ENCODE measurements around the gene FGD4. TPM values are rescaled to one million over a fixed set of nuclear protein-coding genes. Genes with fewer than 3 reads are reported as not detected.

FGD4 gene
- total and polyA plus RNA-seq, 9 of the 15 experiments (the other 6 are each of a cell fraction or from before 2014, with no cell fraction given): 0.05 to 0.51 (median 0.27) TPM

DNA sequence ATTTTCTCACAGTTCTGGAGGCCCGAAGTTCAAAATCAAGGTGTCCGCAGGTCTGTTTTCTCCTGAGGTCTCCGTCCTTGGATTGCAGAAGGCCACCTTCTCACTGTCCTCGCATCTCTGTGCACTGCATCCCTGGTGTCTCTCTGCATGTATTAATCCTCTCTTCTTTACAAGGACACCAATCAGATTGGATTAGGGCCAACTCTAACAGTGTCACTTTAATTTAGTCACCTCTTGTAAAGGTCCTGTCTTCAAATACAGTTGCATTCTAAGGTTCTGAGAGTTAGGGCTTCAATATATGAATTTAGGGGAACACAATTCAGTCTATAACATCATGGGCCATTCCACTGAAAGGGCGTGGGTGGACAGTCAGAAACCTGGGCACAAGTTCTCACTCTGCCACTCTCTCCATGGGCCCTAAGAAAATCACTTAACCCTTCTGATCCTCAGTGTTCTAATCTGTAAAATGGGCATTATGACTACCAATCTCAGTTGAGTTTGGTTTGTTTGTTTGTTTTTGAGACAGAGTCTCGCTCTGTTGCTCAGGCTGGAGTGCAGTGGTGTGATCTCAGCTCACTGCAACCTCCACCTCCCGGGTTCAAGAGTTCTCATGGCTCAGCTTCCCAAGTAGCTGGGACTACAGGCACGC is 41.6 kb upstream of the FGD4 start:
- 19% methylated on average over 8 of the region's 8 CpGs for whole genome bisulfite sequencing (ENCODE audit: insufficient coverage, low coverage, missing lambda C conversion rate)
- no peak for FAIRE-seq
- H3K27ac ChIP-seq (ENCODE audit: extremely low read depth, low read depth, low read length): no peak overlapping the region
- no peak for DNase-seq (ENCODE audit: extremely low read depth in 1 of 4, low spot score in 3 of 4)
- in situ Hi-C loops (cut with MboI) (no loop called here), intact Hi-C loops (cut with micrococcal nuclease) (no loop called here)
- ATAC-seq: no peak
- no peaks in the 10 kb centered on the region for H3K79me2 ChIP-seq (ENCODE audit: control insufficient read depth, insufficient read depth, low read length)
- no peak overlapping the region for H3K4me2 ChIP-seq (ENCODE audit: insufficient read depth, low read length)
- H4K20me1 ChIP-seq (replicated peaks; ENCODE audit: control insufficient read depth, insufficient read depth, low read length): no peaks in the 10 kb centered on the region
- no peak overlapping the region for H3K4me3 ChIP-seq
- no peak overlapping the region for H3K9ac ChIP-seq (ENCODE audit: insufficient read depth in 1 of 2, low read depth in 2 of 2, low read length in 2 of 2)
- no TSS peak for BruUV-seq (replicated peaks)
- ChIA-PET CTCF (ENCODE audit: low intra/inter-chr PET ratio) (no interaction called here), POLR2A (no interaction called here)
- H3K9me1 ChIP-seq (ENCODE audit: control insufficient read depth, insufficient read depth, low read length): no peaks in the 10 kb centered on the region
- H3K9me3 ChIP-seq (replicated peaks; ENCODE audit: control insufficient read depth, insufficient read depth, low read depth, low read length): no peaks in the 10 kb centered on the region
- H2AFZ ChIP-seq (ENCODE audit: low read depth, low read length): no peak overlapping the region
- H3K4me1 ChIP-seq (replicated peaks in 1 of 2; ENCODE audit: control insufficient read depth in 2 of 2, insufficient read depth in 2 of 2, low read length in 2 of 2): no peaks in the 10 kb centered on the region
- H3K36me3 ChIP-seq (ENCODE audit: control insufficient read depth, insufficient read depth, low read length): no peaks in the 10 kb centered on the region
- H3K27me3 ChIP-seq (ENCODE audit: control insufficient read depth in 2 of 2, insufficient read depth in 2 of 2, low read length in 2 of 2): no peaks in the 10 kb centered on the region
- TF ChIP-seq BCOR (IDR thresholded peaks at IDR 0.05) (0 out of 2 replicates have a peak, but pooled peaks have one; percentile 37), NFIC (IDR thresholded peaks at IDR 0.05) (peak; percentile 51), ZNF263 (CRISPR knock-in tag; IDR thresholded peaks at IDR 0.05; ENCODE audit: borderline replicate concordance) (no peak), CHD2 (IDR thresholded peaks at IDR 0.05; ENCODE audit: low read depth, low read length) (no peak), ZNF77 (CRISPR knock-in tag; IDR thresholded peaks at IDR 0.05) (no peak), RBM25 (IDR thresholded peaks at IDR 0.05; ENCODE audit: low read depth, low read length, severe bottlenecking) (peak; percentile 54), POLR2H (tag; IDR thresholded peaks at IDR 0.05; ENCODE audit: low read depth) (no peak), SMAD3 (CRISPR knock-in tag; conservative IDR thresholded peaks at IDR 0.05) (no peak), CHD4 (IDR thresholded peaks at IDR 0.05; ENCODE audit: insufficient read depth, insufficient replicate concordance, low read depth, low read length, poor library complexity, severe bottlenecking) (peak; percentile 19)
- TF ChIP-seq, protein P1, sequence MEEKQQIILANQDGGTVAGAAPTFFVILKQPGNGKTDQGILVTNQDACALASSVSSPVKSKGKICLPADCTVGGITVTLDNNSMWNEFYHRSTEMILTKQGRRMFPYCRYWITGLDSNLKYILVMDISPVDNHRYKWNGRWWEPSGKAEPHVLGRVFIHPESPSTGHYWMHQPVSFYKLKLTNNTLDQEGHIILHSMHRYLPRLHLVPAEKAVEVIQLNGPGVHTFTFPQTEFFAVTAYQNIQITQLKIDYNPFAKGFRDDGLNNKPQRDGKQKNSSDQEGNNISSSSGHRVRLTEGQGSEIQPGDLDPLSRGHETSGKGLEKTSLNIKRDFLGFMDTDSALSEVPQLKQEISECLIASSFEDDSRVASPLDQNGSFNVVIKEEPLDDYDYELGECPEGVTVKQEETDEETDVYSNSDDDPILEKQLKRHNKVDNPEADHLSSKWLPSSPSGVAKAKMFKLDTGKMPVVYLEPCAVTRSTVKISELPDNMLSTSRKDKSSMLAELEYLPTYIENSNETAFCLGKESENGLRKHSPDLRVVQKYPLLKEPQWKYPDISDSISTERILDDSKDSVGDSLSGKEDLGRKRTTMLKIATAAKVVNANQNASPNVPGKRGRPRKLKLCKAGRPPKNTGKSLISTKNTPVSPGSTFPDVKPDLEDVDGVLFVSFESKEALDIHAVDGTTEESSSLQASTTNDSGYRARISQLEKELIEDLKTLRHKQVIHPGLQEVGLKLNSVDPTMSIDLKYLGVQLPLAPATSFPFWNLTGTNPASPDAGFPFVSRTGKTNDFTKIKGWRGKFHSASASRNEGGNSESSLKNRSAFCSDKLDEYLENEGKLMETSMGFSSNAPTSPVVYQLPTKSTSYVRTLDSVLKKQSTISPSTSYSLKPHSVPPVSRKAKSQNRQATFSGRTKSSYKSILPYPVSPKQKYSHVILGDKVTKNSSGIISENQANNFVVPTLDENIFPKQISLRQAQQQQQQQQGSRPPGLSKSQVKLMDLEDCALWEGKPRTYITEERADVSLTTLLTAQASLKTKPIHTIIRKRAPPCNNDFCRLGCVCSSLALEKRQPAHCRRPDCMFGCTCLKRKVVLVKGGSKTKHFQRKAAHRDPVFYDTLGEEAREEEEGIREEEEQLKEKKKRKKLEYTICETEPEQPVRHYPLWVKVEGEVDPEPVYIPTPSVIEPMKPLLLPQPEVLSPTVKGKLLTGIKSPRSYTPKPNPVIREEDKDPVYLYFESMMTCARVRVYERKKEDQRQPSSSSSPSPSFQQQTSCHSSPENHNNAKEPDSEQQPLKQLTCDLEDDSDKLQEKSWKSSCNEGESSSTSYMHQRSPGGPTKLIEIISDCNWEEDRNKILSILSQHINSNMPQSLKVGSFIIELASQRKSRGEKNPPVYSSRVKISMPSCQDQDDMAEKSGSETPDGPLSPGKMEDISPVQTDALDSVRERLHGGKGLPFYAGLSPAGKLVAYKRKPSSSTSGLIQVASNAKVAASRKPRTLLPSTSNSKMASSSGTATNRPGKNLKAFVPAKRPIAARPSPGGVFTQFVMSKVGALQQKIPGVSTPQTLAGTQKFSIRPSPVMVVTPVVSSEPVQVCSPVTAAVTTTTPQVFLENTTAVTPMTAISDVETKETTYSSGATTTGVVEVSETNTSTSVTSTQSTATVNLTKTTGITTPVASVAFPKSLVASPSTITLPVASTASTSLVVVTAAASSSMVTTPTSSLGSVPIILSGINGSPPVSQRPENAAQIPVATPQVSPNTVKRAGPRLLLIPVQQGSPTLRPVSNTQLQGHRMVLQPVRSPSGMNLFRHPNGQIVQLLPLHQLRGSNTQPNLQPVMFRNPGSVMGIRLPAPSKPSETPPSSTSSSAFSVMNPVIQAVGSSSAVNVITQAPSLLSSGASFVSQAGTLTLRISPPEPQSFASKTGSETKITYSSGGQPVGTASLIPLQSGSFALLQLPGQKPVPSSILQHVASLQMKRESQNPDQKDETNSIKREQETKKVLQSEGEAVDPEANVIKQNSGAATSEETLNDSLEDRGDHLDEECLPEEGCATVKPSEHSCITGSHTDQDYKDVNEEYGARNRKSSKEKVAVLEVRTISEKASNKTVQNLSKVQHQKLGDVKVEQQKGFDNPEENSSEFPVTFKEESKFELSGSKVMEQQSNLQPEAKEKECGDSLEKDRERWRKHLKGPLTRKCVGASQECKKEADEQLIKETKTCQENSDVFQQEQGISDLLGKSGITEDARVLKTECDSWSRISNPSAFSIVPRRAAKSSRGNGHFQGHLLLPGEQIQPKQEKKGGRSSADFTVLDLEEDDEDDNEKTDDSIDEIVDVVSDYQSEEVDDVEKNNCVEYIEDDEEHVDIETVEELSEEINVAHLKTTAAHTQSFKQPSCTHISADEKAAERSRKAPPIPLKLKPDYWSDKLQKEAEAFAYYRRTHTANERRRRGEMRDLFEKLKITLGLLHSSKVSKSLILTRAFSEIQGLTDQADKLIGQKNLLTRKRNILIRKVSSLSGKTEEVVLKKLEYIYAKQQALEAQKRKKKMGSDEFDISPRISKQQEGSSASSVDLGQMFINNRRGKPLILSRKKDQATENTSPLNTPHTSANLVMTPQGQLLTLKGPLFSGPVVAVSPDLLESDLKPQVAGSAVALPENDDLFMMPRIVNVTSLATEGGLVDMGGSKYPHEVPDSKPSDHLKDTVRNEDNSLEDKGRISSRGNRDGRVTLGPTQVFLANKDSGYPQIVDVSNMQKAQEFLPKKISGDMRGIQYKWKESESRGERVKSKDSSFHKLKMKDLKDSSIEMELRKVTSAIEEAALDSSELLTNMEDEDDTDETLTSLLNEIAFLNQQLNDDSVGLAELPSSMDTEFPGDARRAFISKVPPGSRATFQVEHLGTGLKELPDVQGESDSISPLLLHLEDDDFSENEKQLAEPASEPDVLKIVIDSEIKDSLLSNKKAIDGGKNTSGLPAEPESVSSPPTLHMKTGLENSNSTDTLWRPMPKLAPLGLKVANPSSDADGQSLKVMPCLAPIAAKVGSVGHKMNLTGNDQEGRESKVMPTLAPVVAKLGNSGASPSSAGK (IDR thresholded peaks at IDR 0.05): no peak

Measured in K562 (cell line).